Thoracic aorta (tissue), 2 donors: ENCODE measurements around the gene ZIC2. TPM values are rescaled to one million over a fixed set of nuclear protein-coding genes. Genes with fewer than 3 reads are reported as not detected.

Experiments
- ATAC-seq: fragments of 150-250 bp; one replicate; pipeline ENCODE4 v1.8.0; 2017; ENCODE audit warnings: low read depth; ENCODE audit not compliant: insufficient number of reproducible peaks, low FRiP score
- DNase-seq: peaks from one replicate; pipeline ENCODE4 v3.0.0-alpha.2; 2020; ENCODE audit warnings: low spot score
- H3K27ac ChIP-seq, 2 donors: fragments of 200-600 bp; sonication (generic); 1 replicate in 1 of 2; 2 replicates in 1 of 2; pipeline ENCODE4 v1.5.1; 2016; ENCODE audit warnings: mild to moderate bottlenecking in 2 of 2, moderate library complexity in 2 of 2
- H3K27me3 ChIP-seq: fragments of 200-600 bp; sonication (generic); replicated peaks from 2 replicates; pipeline ENCODE4 v1.6.0; 2016; ENCODE audit warnings: mild to moderate bottlenecking; ENCODE audit not compliant: insufficient read depth
- H3K36me3 ChIP-seq: fragments of 200-600 bp; sonication (generic); one replicate; pipeline ENCODE4 v1.5.1; 2016
- H3K4me1 ChIP-seq, 2 donors: fragments of 200-600 bp; sonication (generic); 1 replicate in 1 of 2; 2 replicates in 1 of 2; pipeline versions ENCODE4 v1.5.1 to v1.6.0; 2016; ENCODE audit warnings: low read depth in 2 of 2, mild to moderate bottlenecking in 1 of 2; ENCODE audit not compliant: control insufficient read depth in 1 of 2
- H3K4me3 ChIP-seq: fragments of 200-600 bp; sonication (generic); 2 replicates; pipeline ENCODE4 v1.5.1; 2016; ENCODE audit warnings: mild to moderate bottlenecking
- H3K9me3 ChIP-seq: fragments of 200-600 bp; sonication (generic); 2 replicates; pipeline ENCODE4 v1.5.1; 2016
- CTCF ChIP-seq: fragments of 200-600 bp; sonication (generic); IDR thresholded peaks from one replicate; pipeline ENCODE4 v1.5.1; 2019; ENCODE audit warnings: antibody characterized with exemption
- total RNA-seq, 2 donors: library from RNA; depleted of rRNA; stranded (reverse); fragments of >200 nt; gene quantifications; one replicate each; pipeline versions ENCODE4 v1.1.0 to v1.2.3, GENCODE V29; 2016

Gene ZIC2
- total RNA-seq, 2 donors from 2014 or later: not detected

- Histone ChIP-seq H3K9me3 (no peaks in the 10 kb centered on the region), H3K4me3 (peak overlapping the region; percentile 30), H3K27me3 (peaks cover 65% of the 10 kb centered on the region), H3K4me1 (peaks cover 15 to 32% of the 10 kb centered on the region in 2 donors), H3K27ac (no peak overlapping the region), H3K36me3 (no peaks in the 10 kb centered on the region)
- DNase-seq (no peak), ATAC-seq (no peak)
- TF ChIP-seq CTCF: no peak
These were observed 22.5 kb upstream of the ZIC2 start for GRCh38 chr13:99959127-99959539.

DNA sequence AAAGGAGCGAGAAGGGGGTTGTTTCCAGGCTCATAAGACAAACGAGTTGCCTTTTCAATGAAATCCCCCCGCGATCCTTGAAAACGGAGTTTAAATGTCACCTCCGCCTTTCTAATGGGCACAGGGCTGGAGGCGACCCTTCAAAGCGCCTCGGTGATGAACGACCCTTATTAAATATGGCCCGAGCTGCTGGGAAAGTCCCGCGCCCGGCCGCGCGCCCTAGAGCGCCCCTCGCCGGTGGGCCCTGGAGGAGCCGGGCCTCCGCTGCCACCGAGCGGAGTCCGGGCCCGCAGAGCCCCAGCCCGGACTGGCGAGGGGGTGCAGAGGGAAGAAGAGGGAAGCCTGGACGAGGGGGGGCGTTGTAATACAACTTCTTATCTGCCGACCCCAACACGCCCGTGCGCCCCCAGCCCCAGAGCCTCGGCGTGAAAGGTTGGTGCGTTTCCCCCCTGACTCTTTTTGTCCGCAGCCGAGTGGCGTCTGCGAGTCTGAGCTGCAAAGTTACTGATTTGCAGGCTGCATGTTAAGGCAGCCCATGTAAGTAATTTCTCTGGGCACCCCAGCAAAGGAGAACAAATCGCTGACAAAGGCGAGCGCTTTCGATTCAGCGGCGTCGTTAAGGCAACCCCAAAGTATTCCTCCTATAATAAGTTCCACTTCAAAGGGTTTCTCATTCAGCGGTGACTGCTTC lies 21.9 kb upstream of the ZIC2 start:
- H3K4me3 ChIP-seq: peak overlapping the region; percentile 30
- no peak for DNase-seq
- H3K27ac ChIP-seq: no peak overlapping the region
- peaks cover 15 to 32% of the 10 kb centered on the region in 2 donors for H3K4me1 ChIP-seq
- H3K27me3 ChIP-seq: peaks cover 67% of the 10 kb centered on the region
- ATAC-seq: no peak
- no peaks in the 10 kb centered on the region for H3K9me3 ChIP-seq
- H3K36me3 ChIP-seq: no peaks in the 10 kb centered on the region
- no peak for TF ChIP-seq CTCF

GRCh38 chr13:99960663-99961311 lies 20.8 kb upstream of the ZIC2 start:
- Histone ChIP-seq H3K9me3 (no peaks in the 10 kb centered on the region), H3K27me3 (peaks cover 67% of the 10 kb centered on the region), H3K4me1 (peaks cover 15 to 29% of the 10 kb centered on the region in 2 donors), H3K36me3 (no peaks in the 10 kb centered on the region), H3K27ac (no peak overlapping the region), H3K4me3 (no peak overlapping the region)
- no peak for ATAC-seq
- DNase-seq: no peak
- no peak for TF ChIP-seq CTCF

- no peak for TF ChIP-seq CTCF
- Histone ChIP-seq H3K36me3 (no peaks in the 10 kb centered on the region), H3K4me1 (peaks cover 8 to 21% of the 10 kb centered on the region in 2 donors), H3K27ac (no peak overlapping the region), H3K27me3 (peaks cover 61% of the 10 kb centered on the region), H3K4me3 (no peak overlapping the region), H3K9me3 (no peaks in the 10 kb centered on the region)
- DNase-seq (no peak), ATAC-seq (no peak)
These were observed 19.9 kb upstream of the ZIC2 start for GRCh38 chr13:99961636-99962035.

- Histone ChIP-seq H3K9me3 (no peaks in the 10 kb centered on the region), H3K4me1 (peaks cover 2 to 14% of the 10 kb centered on the region in 2 donors), H3K4me3 (no peak overlapping the region), H3K27me3 (peaks cover 55% of the 10 kb centered on the region), H3K36me3 (no peaks in the 10 kb centered on the region), H3K27ac (no peak overlapping the region)
- DNase-seq: no peak
- ATAC-seq: no peak
- no peak for TF ChIP-seq CTCF
These were observed 19.3 kb upstream of the ZIC2 start for GRCh38 chr13:99962242-99962641.
